ENCODE data around the gene USP32.

DNA sequence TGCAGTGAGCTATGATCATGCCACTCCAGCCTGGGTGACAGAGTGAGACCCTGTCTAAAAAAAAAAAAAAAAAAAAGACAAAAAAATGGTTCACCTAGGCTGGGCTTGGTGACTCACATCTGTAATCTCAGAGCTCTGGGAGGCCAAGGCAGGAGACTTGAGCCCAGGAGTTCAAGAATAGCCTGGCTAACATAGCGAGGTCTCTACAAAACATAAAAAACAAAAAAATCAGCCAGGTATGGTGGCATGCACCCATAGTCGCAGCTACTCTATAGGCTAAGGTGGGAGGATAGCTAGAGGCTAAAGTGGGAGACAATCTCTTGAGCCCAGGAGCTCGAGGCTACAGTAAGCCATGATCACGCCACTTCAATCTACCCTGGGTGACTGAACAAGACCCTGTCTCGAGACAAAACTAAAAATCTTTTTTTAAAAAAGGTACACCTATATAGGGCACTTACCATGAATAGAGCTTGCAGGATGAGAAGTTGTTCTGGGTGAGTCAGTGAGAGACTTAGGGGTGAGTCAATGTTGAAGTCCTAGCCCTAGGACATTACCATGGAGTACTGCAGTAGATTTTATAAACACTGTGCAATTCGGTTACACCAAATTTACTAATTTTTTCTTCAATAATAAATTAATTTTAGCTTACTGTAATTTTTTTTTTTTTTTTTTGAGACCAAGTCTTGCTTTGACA lies 19.0 kb downstream of the USP32 start:
- TF ChIP-seq, protein P1, sequence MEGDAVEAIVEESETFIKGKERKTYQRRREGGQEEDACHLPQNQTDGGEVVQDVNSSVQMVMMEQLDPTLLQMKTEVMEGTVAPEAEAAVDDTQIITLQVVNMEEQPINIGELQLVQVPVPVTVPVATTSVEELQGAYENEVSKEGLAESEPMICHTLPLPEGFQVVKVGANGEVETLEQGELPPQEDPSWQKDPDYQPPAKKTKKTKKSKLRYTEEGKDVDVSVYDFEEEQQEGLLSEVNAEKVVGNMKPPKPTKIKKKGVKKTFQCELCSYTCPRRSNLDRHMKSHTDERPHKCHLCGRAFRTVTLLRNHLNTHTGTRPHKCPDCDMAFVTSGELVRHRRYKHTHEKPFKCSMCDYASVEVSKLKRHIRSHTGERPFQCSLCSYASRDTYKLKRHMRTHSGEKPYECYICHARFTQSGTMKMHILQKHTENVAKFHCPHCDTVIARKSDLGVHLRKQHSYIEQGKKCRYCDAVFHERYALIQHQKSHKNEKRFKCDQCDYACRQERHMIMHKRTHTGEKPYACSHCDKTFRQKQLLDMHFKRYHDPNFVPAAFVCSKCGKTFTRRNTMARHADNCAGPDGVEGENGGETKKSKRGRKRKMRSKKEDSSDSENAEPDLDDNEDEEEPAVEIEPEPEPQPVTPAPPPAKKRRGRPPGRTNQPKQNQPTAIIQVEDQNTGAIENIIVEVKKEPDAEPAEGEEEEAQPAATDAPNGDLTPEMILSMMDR (IDR thresholded peaks at IDR 0.05; ENCODE audit: low read length): no peak
- no peak for TF ChIP-seq EZH2 (IDR thresholded peaks at IDR 0.05; ENCODE audit: borderline replicate concordance, low read length)

Data from OCI-LY1 (cell line).